Prostate gland (tissue), 2 donors: ENCODE data around the gene POLDIP2. TPM values are rescaled to one million over a fixed set of nuclear protein-coding genes. Genes with fewer than 3 reads are reported as not detected.

Source experiments
- DNase-seq: peaks from one replicate; pipeline ENCODE4 v3.0.0-alpha.2; 2019; ENCODE audit warnings: low spot score
- H3K27ac ChIP-seq, 2 donors: fragments of 200-600 bp; sonication (generic); 2 replicates each; pipeline ENCODE4 v1.5.1; 2017 to 2019
- H3K27me3 ChIP-seq: fragments of 200-600 bp; sonication (generic); replicated peaks from 2 replicates; pipeline ENCODE4 v1.5.1; 2019; ENCODE audit not compliant: insufficient read depth
- H3K36me3 ChIP-seq, 2 donors: fragments of 200-600 bp; sonication (generic); 1 replicate in 1 of 2; 2 replicates in 1 of 2; pipeline versions ENCODE4 v1.5.1 to v1.8.1; 2017 to 2019
- H3K4me1 ChIP-seq: fragments of 200-600 bp; sonication (generic); replicated peaks from 2 replicates; pipeline ENCODE4 v1.5.1; 2019
- H3K4me3 ChIP-seq, 2 donors: fragments of 200-600 bp; sonication (generic); 2 replicates each; pipeline ENCODE4 v1.5.1; 2017 to 2019
- H3K9me3 ChIP-seq: fragments of 200-600 bp; sonication (generic); 2 replicates; pipeline ENCODE4 v1.5.1; 2017
- CTCF ChIP-seq, 4 experiments: fragments of 200-600 bp in 2 of 4; fragments of 450-650 bp in 2 of 4; sonication (generic) in 2 of 4; IDR thresholded peaks; 1 replicate in 3 of 4; 2 replicates in 1 of 4; pipeline ENCODE4 v1.5.1; 2016 to 2019; ENCODE audit warnings: antibody characterized with exemption in 4 of 4, mild to moderate bottlenecking in 2 of 4, moderate library complexity in 2 of 4
- POLR2A ChIP-seq: fragments of 450-650 bp; IDR thresholded peaks from one replicate; pipeline ENCODE4 v1.6.1; 2016; ENCODE audit warnings: antibody characterized with exemption, mild to moderate bottlenecking
- POLR2AphosphoS5 ChIP-seq: sonication (generic); formaldehyde crosslinking; IDR thresholded peaks from one replicate; pipeline ENCODE4 v1.6.1; 2017; ENCODE audit warnings: antibody characterized with exemption
- WGBS: methylation state at CpG from one replicate; pipeline ENCODE4 v1.1.5; 2018; 5-methylcytosine and 5-hydroxymethylcytosine counted together
- intact Hi-C: fragments of 100-400 bp; cut with DNase I; formaldehyde crosslinking; loops from one replicate; pipeline ENCODE4 v1.14.2; 2022
- total RNA-seq, 2 donors: library from RNA; depleted of rRNA; stranded (reverse); fragments of >200 nt; gene quantifications; one replicate each; pipeline ENCODE4 v1.1.0, GENCODE V29; 2016

The POLDIP2 gene
- total RNA-seq, 2 donors from 2014 or later: 94.4 to 140 TPM

DNA sequence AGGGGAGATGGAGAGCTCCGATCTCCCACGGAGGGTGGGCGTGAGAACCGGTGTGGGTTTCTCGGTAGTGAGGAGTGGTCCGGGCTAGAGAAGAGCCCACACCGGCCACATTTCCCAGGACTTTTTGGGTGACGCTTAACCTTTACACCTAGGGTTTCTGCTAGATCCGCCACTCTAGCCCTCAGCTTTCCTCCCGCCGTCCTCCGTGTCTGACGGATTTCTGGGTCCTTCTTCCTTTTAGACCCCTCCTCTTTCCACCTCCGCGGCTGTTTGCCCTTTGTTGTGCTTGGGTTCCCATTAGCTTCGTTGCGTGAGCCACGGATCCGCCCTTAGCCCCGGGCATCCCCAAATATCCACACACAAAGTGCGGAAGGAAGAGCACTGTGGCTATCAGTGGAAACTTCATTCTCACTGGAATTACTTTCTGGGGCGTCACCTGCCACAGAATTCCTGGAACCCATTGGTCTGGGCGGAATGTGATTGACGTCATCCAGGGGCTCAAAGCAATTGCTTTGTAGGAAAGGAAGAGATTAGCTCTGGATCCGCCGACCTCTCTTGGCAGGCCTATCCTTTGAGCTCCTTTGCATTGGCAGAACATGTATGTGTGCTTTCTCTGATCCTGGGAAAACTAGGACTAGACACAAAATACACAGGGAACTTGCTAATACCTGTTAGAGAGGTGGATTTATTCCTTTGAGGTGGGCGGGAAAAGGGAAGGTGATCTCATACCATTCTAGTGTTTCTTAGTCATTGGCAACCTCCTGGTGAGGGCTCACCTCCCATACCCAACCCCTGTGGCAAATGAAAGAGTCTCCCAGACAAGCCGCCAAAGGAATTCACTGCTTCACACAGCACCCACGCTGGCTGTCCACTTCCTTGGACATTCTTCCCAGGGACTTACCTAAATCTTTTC lies 21.1 kb downstream of the POLDIP2 start:
- TF ChIP-seq CTCF (IDR thresholded peaks at IDR 0.05) (no peak), POLR2AphosphoS5 (peak; percentile 58), POLR2A (peak; percentile 21)
- H3K36me3 ChIP-seq: peaks cover 4 to 19% of the 10 kb centered on the region in 2 donors
- peaks cover 12% of the 10 kb centered on the region for H3K4me1 ChIP-seq
- no peaks in the 10 kb centered on the region for H3K27me3 ChIP-seq
- DNase-seq: peak; percentile 34
- intact Hi-C loops: loop anchor here (1.0 to 5.0 kb wide), 2 partner anchors 21 to 616 kb away; partner anchors contain the start of genes PHF12 and POLDIP2
- 3% methylated on average over 27 of the region's 29 CpGs for WGBS
- peak overlapping the region; percentile 87 to 88 for H3K27ac ChIP-seq
- no peaks in the 10 kb centered on the region for H3K9me3 ChIP-seq
- peak overlapping the region; percentile 88 to 94 for H3K4me3 ChIP-seq

DNA sequence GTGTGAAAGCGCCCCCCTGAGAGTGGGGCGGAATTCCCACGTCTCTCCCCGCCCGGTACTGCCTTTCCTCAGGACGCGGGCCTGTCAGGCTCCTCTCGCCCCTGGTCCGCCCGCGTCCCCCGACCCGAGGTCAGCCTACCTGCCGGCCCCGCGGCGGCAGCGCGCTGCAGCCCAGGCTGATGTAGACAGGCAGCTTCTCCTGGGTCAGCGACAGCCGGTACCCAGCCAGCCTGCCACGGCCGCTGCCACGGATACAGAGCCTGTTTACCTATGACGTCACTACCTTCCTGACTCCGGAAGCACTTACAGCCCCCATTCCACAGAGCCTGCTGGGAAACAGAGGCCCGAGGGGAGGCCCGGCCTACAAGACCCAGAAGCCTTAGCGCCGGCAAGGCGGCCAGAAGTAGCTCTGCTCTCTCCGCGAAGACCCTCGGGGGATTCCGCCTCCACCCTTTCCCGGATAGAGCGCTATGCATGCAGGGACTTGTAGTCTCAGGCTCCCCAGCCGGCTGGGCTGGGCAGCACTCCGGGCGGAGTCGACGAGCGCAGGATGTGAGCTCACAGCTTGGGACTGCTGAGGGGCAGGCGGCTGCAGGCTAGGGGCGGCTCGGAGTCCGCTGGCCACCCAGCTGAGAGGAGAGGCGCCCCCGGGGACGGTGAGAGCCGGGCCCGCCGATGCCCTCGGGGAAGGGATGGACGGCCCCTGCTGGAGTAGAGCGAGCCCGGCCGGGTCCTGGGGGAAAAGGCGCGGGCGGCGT lies 21.9 kb downstream of the POLDIP2 start, which contains the start of the genes IFT20 and TNFAIP1:
TSS of gene IFT20 (minus strand) at position 272 of the 758 bp plus-strand sequence. CDS start 3,487 bp downstream, outside the sequence.
TSS of gene TNFAIP1 (plus strand) at position 561 of the 758 bp plus-strand sequence. CDS start 3,761 bp downstream, outside the sequence.
- TF ChIP-seq POLR2A (peak; percentile 95), POLR2AphosphoS5 (peak; percentile 100), CTCF (IDR thresholded peaks at IDR 0.05) (peak in 1 of 4 experiments; percentile 24)
- Histone ChIP-seq H3K27ac (peak within 1 kb of the TSS; percentile 87 to 88), H3K36me3 (peaks cover 0 to 13% of the 10 kb centered on the region in 2 donors), H3K4me3 (peak within 1 kb of the TSS; percentile 88 to 94), H3K27me3 (no peaks in the 10 kb centered on the region), H3K9me3 (no peaks in the 10 kb centered on the region), H3K4me1 (peaks cover 12% of the 10 kb centered on the region)
- WGBS: under 1% methylated on average over 59 of the region's 62 CpGs
- DNase-seq: peak; percentile 99
- intact Hi-C loops: loop anchor here (5.0 kb wide), 1 partner anchor 617 kb away; the partner anchor contains the start of gene PHF12

GRCh38 chr17:28334666-28335200 lies 22.6 kb downstream of the POLDIP2 start:
- H3K27me3 ChIP-seq: no peaks in the 10 kb centered on the region
- H3K4me3 ChIP-seq: peak overlapping the region; percentile 88 to 94
- H3K36me3 ChIP-seq: peaks cover 0 to 7% of the 10 kb centered on the region in 2 donors
- no peak for DNase-seq
- TF ChIP-seq POLR2AphosphoS5 (no peak), POLR2A (no peak), CTCF (IDR thresholded peaks at IDR 0.05) (no peak)
- peaks cover 12% of the 10 kb centered on the region for H3K4me1 ChIP-seq
- H3K27ac ChIP-seq: peak overlapping the region; percentile 87 to 88
- H3K9me3 ChIP-seq: no peaks in the 10 kb centered on the region
- intact Hi-C loops: loop anchor here (5.0 kb wide), 1 partner anchor 618 kb away; the partner anchor contains the start of gene PHF12
- 9% methylated on average over 18 of the region's 18 CpGs for WGBS

DNA sequence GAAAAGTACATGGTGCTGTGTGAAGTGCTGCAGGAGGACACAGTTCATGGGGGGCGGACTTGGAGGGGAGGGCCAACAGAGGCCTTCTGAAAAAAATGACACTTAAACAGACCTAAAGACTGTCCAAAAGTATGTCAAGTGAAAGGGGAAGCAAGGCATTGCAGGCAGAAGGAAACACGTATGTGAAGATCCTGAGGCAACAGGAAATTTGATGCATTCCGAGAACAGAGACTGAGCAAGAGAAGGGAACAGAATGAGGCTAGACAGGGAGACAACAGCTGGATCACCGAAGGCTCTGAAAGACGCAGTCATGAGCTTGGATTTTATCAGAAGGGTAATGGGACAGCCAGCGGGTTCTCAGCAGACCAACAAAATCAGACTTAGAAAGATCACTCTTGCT lies 23.2 kb downstream of the POLDIP2 start:
- Histone ChIP-seq H3K9me3 (no peaks in the 10 kb centered on the region), H3K27me3 (no peaks in the 10 kb centered on the region), H3K4me3 (peak overlapping the region; percentile 88 to 94), H3K36me3 (peaks cover 0 to 10% of the 10 kb centered on the region in 2 donors), H3K27ac (no peak overlapping the region), H3K4me1 (peaks cover 12% of the 10 kb centered on the region)
- intact Hi-C loops: no loop called here
- TF ChIP-seq POLR2AphosphoS5: no peak
- no peak for TF ChIP-seq CTCF (IDR thresholded peaks at IDR 0.05)
- TF ChIP-seq POLR2A: no peak
- 61% methylated on average over 6 of the region's 6 CpGs for WGBS
- no peak for DNase-seq
